ENCODE measurements around the gene GDPGP1.

GRCh38 chr15:90239371-90239770 lies 5.4 kb downstream of the GDPGP1 start:
- no peak for TF ChIP-seq CTCF (IDR thresholded peaks at IDR 0.05; ENCODE audit: low read length)
- no peak for TF ChIP-seq EZH2 (IDR thresholded peaks at IDR 0.05; ENCODE audit: borderline replicate concordance, low read length)

Data from OCI-LY1 (cell line).